ENCODE data around the gene RNF168. TPM values are rescaled to one million over a fixed set of nuclear protein-coding genes. Genes with fewer than 3 reads are reported as not detected.

Gene RNF168
- total RNA-seq, 1 donor from 2014 or later, result 19.8 TPM

GRCh38 chr3:196502775-196503195, 783 bp downstream of the RNF168 start:
- peaks cover 26% of the 10 kb centered on the region for H3K4me1 Mint-ChIP-seq (ENCODE audit: unreplicated experiment)
- H3K9me3 Mint-ChIP-seq (ENCODE audit: unreplicated experiment), result peaks cover 3% of the 10 kb centered on the region
- peaks cover under 1% of the 10 kb centered on the region for H3K36me3 Mint-ChIP-seq (ENCODE audit: unreplicated experiment)
- H3K27me3 Mint-ChIP-seq (ENCODE audit: unreplicated experiment), result no peaks in the 10 kb centered on the region
- H3K27ac Mint-ChIP-seq (ENCODE audit: unreplicated experiment), result peak overlapping the region; percentile 97
- DNase-seq (ENCODE audit: extremely low spot score, unreplicated experiment), result no peak
- peak overlapping the region; percentile 98 for H3K4me3 Mint-ChIP-seq (ENCODE audit: unreplicated experiment)
- TF ChIP-seq CTCF (IDR thresholded peaks at IDR 0.05), result no peak

DNA sequence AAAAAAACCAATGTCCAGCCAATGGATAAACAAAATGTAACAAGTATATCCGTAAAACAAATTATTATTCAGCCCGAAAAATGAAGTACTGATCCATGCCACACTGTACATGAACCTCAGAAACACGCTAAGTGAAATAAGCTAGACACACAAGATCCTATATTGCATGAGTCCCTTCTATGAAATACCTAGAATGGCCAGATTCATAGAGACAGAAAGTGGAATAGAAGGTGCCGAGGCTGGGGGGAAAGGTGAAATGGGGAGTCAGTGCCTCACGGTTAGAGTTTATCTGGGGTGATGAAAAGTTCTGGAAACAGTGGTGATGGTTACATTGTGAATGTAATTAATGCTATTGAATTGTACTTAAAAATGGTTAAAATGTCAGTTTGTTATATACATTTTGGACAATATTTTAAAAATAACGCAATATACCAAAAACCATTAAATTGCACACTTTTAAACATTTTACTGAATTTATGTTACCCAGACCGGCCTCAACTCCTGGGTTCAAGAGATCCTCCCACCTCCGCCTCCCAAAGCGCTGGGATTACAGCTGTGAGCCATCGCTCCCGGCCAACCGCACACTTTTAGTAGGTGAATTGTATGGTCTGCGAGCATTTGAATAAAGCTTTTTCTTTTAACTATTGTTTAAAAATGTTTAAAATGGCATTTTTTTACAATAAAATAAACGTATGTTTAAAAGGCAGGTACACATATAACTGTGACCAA, 2.1 kb downstream of the RNF168 start:
- Mint-ChIP-seq H3K4me1 (ENCODE audit: unreplicated experiment) (peaks cover 28% of the 10 kb centered on the region), H3K27me3 (ENCODE audit: unreplicated experiment) (no peaks in the 10 kb centered on the region), H3K9me3 (ENCODE audit: unreplicated experiment) (no peaks in the 10 kb centered on the region), H3K27ac (ENCODE audit: unreplicated experiment) (peak overlapping the region; percentile 92), H3K4me3 (ENCODE audit: unreplicated experiment) (peak overlapping the region; percentile 98), H3K36me3 (ENCODE audit: unreplicated experiment) (peaks cover 2% of the 10 kb centered on the region)
- no peak for DNase-seq (ENCODE audit: extremely low spot score, unreplicated experiment)
- no peak for TF ChIP-seq CTCF (IDR thresholded peaks at IDR 0.05)

- no peaks in the 10 kb centered on the region for H3K27me3 Mint-ChIP-seq (ENCODE audit: unreplicated experiment)
- H3K36me3 Mint-ChIP-seq (ENCODE audit: unreplicated experiment), result peaks cover 2% of the 10 kb centered on the region
- H3K27ac Mint-ChIP-seq (ENCODE audit: unreplicated experiment), result peak overlapping the region; percentile 92
- TF ChIP-seq CTCF (IDR thresholded peaks at IDR 0.05), result no peak
- no peak for DNase-seq (ENCODE audit: extremely low spot score, unreplicated experiment)
- no peaks in the 10 kb centered on the region for H3K9me3 Mint-ChIP-seq (ENCODE audit: unreplicated experiment)
- H3K4me1 Mint-ChIP-seq (ENCODE audit: unreplicated experiment), result peaks cover 28% of the 10 kb centered on the region
- H3K4me3 Mint-ChIP-seq (ENCODE audit: unreplicated experiment), result peak overlapping the region; percentile 98
Measured at GRCh38 chr3:196499807-196500524, 3.6 kb downstream of the RNF168 start.

DNA sequence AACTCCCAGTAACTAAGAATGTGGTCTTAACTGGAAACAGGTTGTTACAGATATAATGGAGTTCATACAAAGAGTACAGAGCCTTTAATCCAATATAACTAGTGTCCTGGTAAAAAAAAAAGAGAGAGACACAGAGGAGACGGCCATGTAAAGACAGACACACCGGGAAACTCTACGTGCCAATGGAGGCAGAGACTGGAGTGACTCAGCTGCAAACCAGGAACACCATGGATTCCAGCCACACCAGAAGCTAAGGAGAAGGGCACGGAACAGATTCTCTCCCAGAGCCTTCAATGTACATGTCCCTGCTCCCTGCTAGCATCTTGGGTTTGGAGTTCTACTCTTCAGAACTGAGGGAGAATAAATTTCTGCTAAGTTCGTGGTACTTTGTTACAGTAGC, 4.5 kb downstream of the RNF168 start:
- Mint-ChIP-seq H3K4me3 (ENCODE audit: unreplicated experiment) (peak overlapping the region; percentile 98), H3K9me3 (ENCODE audit: unreplicated experiment) (no peaks in the 10 kb centered on the region), H3K27me3 (ENCODE audit: unreplicated experiment) (no peaks in the 10 kb centered on the region), H3K36me3 (ENCODE audit: unreplicated experiment) (peaks cover 2% of the 10 kb centered on the region), H3K27ac (ENCODE audit: unreplicated experiment) (peak overlapping the region; percentile 92), H3K4me1 (ENCODE audit: unreplicated experiment) (peaks cover 28% of the 10 kb centered on the region)
- no peak for DNase-seq (ENCODE audit: extremely low spot score, unreplicated experiment)
- no peak for TF ChIP-seq CTCF (IDR thresholded peaks at IDR 0.05)

- peaks cover 28% of the 10 kb centered on the region for H3K4me1 Mint-ChIP-seq (ENCODE audit: unreplicated experiment)
- H3K27ac Mint-ChIP-seq (ENCODE audit: unreplicated experiment), result no peak overlapping the region
- no peak for TF ChIP-seq CTCF (IDR thresholded peaks at IDR 0.05)
- no peaks in the 10 kb centered on the region for H3K9me3 Mint-ChIP-seq (ENCODE audit: unreplicated experiment)
- no peak overlapping the region for H3K4me3 Mint-ChIP-seq (ENCODE audit: unreplicated experiment)
- no peaks in the 10 kb centered on the region for H3K27me3 Mint-ChIP-seq (ENCODE audit: unreplicated experiment)
- peaks cover 2% of the 10 kb centered on the region for H3K36me3 Mint-ChIP-seq (ENCODE audit: unreplicated experiment)
- DNase-seq (ENCODE audit: extremely low spot score, unreplicated experiment), result no peak
Measured at GRCh38 chr3:196498297-196498696, 5.3 kb downstream of the RNF168 start.
